GM08714 (cell line): ENCODE results near the gene DCUN1D1.

Experiments
- H3K4me3 ChIP-seq: fragments of 200-500 bp; sonication (Bioruptor generic); 2 replicates; pipeline ENCODE4 v1.5.1; 2014; ENCODE audit warnings: mild to moderate bottlenecking, low read length, inconsistent platforms
- ZNF274 ChIP-seq: IDR thresholded peaks from 2 replicates; pipeline ENCODE4 v1.6.1; 2012; ENCODE audit warnings: mild to moderate bottlenecking, low read depth, low read length

Gene DCUN1D1

DNA sequence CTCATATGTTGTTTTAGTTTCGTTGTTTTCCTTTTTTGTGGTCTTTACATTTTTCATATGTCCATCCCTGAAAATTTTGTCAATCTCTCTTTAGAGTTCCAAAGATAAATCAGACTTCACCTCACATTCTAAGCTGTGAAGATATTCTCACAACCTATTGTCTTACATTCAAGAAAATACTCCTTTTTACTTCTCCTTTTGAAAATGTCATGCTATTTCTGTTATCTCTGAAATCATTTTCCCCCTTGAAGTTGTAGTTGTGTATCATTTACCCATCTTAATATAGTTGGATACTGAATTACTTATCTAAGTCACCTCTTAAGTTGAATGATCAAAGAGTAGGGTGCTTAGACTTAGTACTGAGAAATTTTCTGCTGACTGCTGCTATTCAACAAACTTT, 74.3 kb downstream of the DCUN1D1 start:
- no peak for TF ChIP-seq ZNF274
- no peak overlapping the region for H3K4me3 ChIP-seq

- no peak overlapping the region for H3K4me3 ChIP-seq
- no peak for TF ChIP-seq ZNF274
Observed at GRCh38 chr3:182905623-182906022, 74.7 kb downstream of the DCUN1D1 start.

GRCh38 chr3:182904164-182904563, 76.2 kb downstream of the DCUN1D1 start:
- no peak for TF ChIP-seq ZNF274
- no peak overlapping the region for H3K4me3 ChIP-seq

GRCh38 chr3:182902236-182902635, 78.1 kb downstream of the DCUN1D1 start:
- TF ChIP-seq ZNF274 = no peak
- H3K4me3 ChIP-seq = no peak overlapping the region

DNA sequence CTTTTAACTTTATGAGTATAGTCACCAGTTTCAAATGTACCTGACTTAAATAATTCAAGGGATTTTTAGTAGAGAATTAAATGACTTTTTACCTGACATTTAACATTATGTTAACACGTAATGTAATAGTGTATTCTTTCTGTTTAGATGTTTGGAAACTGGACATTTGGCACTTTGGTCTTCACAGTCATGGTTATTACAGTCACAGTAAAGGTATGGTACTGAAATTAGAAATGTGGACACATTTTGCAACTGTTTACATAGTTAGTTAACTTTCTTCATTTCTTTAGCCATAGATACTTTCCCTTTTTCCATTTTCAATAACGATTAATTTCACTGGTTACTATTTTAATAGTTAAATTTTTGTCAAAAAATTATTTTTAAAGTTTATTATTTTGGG, 83.8 kb downstream of the DCUN1D1 start:
- TF ChIP-seq ZNF274 = no peak
- H3K4me3 ChIP-seq = no peak overlapping the region

DNA sequence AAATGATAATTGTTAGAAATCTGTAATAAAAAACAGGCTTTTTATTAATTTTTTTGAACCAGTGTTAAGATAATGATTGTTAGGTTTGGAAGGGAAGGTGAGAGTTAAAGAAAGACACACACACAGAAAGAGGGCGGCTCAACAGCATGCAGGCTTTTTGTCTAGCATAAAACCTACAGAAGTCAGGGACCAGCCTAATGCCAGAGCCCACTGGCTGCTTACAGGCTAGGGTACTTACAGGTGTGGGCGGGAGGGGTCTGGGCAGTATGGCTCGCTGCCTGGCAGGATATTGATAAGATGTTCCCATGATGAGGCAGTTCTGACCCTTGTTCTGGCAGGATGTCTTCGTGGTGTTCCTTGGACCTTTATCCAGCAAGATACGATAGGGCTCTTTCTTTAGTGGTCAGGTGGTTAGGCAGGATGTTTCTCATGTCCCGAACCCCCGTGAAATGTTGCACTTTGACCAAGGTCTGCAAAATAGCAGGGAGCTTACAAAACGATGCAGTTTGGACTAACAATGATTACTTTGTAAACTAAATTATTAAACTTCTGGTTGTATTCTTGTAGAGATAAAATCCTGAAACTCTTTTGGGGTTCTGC, 84.7 kb downstream of the DCUN1D1 start:
- TF ChIP-seq ZNF274 = no peak
- H3K4me3 ChIP-seq = no peak overlapping the region

GRCh38 chr3:182892226-182892625, 88.1 kb downstream of the DCUN1D1 start:
- TF ChIP-seq ZNF274 = no peak
- no peak overlapping the region for H3K4me3 ChIP-seq

- H3K4me3 ChIP-seq = no peak overlapping the region
- TF ChIP-seq ZNF274 = no peak
Observed at GRCh38 chr3:182891364-182891763, 89.0 kb downstream of the DCUN1D1 start.

GRCh38 chr3:182889948-182890629, 90.2 kb downstream of the DCUN1D1 start:
- no peak overlapping the region for H3K4me3 ChIP-seq
- TF ChIP-seq ZNF274 = no peak
